Body of pancreas (tissue), 4 donors: Measurements from ENCODE around the gene HPSE2. TPM values are rescaled to one million over a fixed set of nuclear protein-coding genes. Genes with fewer than 3 reads are reported as not detected.
A peak's percentile ranks its signal among the peaks of the same experiment; 100 is the strongest.

Experiments
- ATAC-seq: fragments of 150-250 bp; one replicate; pipeline ENCODE4 v1.9.1; 2016
- DNase-seq, 4 donors: peaks; one replicate each; pipeline ENCODE4 v3.0.0-alpha.2; 2019
- H3K27ac ChIP-seq, 4 donors: fragments of 200-600 bp; sonication (generic); 1 replicate in 3 of 4; 2 replicates in 1 of 4; pipeline versions ENCODE4 v1.5.1 to v1.6.1; 2016 to 2019; ENCODE audit warnings: mild to moderate bottlenecking in 1 of 4, mixed read lengths in 1 of 4, moderate library complexity in 1 of 4
- H3K27me3 ChIP-seq, 2 donors: fragments of 200-600 bp; sonication (generic); one replicate each; pipeline ENCODE4 v1.6.0; 2016; ENCODE audit warnings: mild to moderate bottlenecking in 1 of 2
- H3K36me3 ChIP-seq, 2 donors: fragments of 200-600 bp; sonication (generic); replicated peaks in 1 of 2; 2 replicates each; pipeline ENCODE4 v1.5.1; 2016; ENCODE audit warnings: low read depth in 2 of 2; ENCODE audit not compliant: insufficient read depth in 1 of 2
- H3K4me1 ChIP-seq: fragments of 200-600 bp; sonication (generic); one replicate; pipeline ENCODE4 v1.6.0; 2016
- H3K4me3 ChIP-seq, 2 donors: fragments of 200-600 bp; sonication (generic); 1 replicate in 1 of 2; 2 replicates in 1 of 2; pipeline ENCODE4 v1.5.1; 2016 to 2019
- H3K9me3 ChIP-seq, 3 donors: fragments of 200-600 bp; sonication (generic); 1 replicate in 2 of 3; 2 replicates in 1 of 3; pipeline ENCODE4 v1.5.1; 2016
- CTCF ChIP-seq, 7 experiments: fragments of 450-650 bp in 4 of 7; fragments of 200-600 bp in 3 of 7; sonication (generic) in 3 of 7; IDR thresholded peaks; one replicate each; pipeline ENCODE4 v1.5.1; 2016 to 2019; ENCODE audit warnings: antibody characterized with exemption in 7 of 7
- POLR2A ChIP-seq, 3 donors: fragments of 450-650 bp; IDR thresholded peaks; one replicate each; pipeline ENCODE4 v1.6.1; 2016; ENCODE audit warnings: antibody characterized with exemption in 3 of 3, mild to moderate bottlenecking in 2 of 3
- WGBS, 2 donors: methylation state at CpG; one replicate each; pipeline ENCODE4 v1.1.5; 2017; 5-methylcytosine and 5-hydroxymethylcytosine counted together
- intact Hi-C: fragments of 100-400 bp; cut with DNase I; formaldehyde crosslinking; loops from one replicate; pipeline ENCODE4 v1.15.1; 2023
- total RNA-seq, 2 donors: library from RNA; depleted of rRNA; stranded (reverse); fragments of >200 nt; gene quantifications; one replicate each; pipeline ENCODE4 v1.1.0, GENCODE V29; 2016

Gene HPSE2
- total RNA-seq, 2 donors from 2014 or later: not detected

GRCh38 chr10:98445200-98445812, 790.3 kb downstream of the HPSE2 start:
- WGBS, 2 donors: 78 to 79% methylated on average over 10 of the region's 10 CpGs
- no peak for ATAC-seq

GRCh38 chr10:98444314-98445006, 791.2 kb downstream of the HPSE2 start:
- ATAC-seq (no peak), DNase-seq (no peak)
- no peak for TF ChIP-seq POLR2A (IDR thresholded peaks at IDR 0.05)
- no peak for TF ChIP-seq CTCF (IDR thresholded peaks at IDR 0.05)
- H3K9me3 ChIP-seq: no peaks in the 10 kb centered on the region
- no peak overlapping the region for H3K4me3 ChIP-seq
- intact Hi-C loops: no loop called here
- H3K4me1 ChIP-seq: peaks cover 14% of the 10 kb centered on the region
- no peaks in the 10 kb centered on the region for H3K27me3 ChIP-seq
- H3K27ac ChIP-seq: no peak overlapping the region
- peaks cover 0 to 15% of the 10 kb centered on the region in 2 donors for H3K36me3 ChIP-seq
- WGBS, 2 donors: 89 to 91% methylated on average over 9 of the region's 9 CpGs

More at GRCh38 chr10:98445200-98445812, 790.3 kb downstream of the HPSE2 start:
- Histone ChIP-seq H3K4me3 (no peak overlapping the region), H3K4me1 (peaks cover 18% of the 10 kb centered on the region), H3K27ac (peak overlapping the region in 2 of 4 donors; percentile 90 to 92), H3K9me3 (no peaks in the 10 kb centered on the region), H3K36me3 (peaks cover 0 to 15% of the 10 kb centered on the region in 2 donors), H3K27me3 (no peaks in the 10 kb centered on the region)
- TF ChIP-seq POLR2A (IDR thresholded peaks at IDR 0.05) (no peak), CTCF (IDR thresholded peaks at IDR 0.05) (no peak)
- intact Hi-C loops: no loop called here
- DNase-seq: no peak

DNA sequence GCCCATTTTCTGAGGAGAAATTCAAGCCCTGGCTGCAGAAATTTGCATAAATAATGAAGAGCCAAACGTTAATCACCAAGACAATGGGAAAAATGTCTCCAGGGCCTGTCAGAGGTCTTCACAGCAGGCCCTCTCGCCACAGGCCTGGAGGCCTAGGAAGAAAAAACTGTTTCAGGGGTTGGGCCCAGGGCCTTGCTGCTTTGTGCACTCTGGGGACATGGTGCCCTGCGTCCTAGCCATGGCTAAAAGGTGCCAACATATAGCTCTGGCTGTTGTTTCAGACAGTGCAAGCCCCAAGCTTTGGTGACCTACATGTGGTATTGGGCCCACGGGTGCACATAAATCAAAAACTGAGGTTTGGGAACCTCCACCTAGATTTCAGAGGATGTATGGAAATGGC, 796.9 kb downstream of the HPSE2 start:
- no peak for TF ChIP-seq CTCF (IDR thresholded peaks at IDR 0.05)
- no peak for TF ChIP-seq POLR2A (IDR thresholded peaks at IDR 0.05)
- ATAC-seq (no peak), DNase-seq (no peak)
- WGBS, 2 donors: 87 to 97% methylated on average over 3 to 4 of the region's 4 CpGs
- Histone ChIP-seq H3K9me3 (no peaks in the 10 kb centered on the region), H3K27me3 (no peaks in the 10 kb centered on the region), H3K36me3 (peaks cover 0 to 22% of the 10 kb centered on the region in 2 donors), H3K27ac (no peak overlapping the region), H3K4me3 (no peak overlapping the region), H3K4me1 (no peaks in the 10 kb centered on the region)
- intact Hi-C loops: no loop called here

GRCh38 chr10:98436704-98437103, 798.9 kb downstream of the HPSE2 start:
- DNase-seq (no peak), ATAC-seq (no peak)
- Histone ChIP-seq H3K4me3 (no peak overlapping the region), H3K36me3 (peaks cover 0 to 20% of the 10 kb centered on the region in 2 donors), H3K4me1 (no peaks in the 10 kb centered on the region), H3K27ac (no peak overlapping the region), H3K9me3 (no peaks in the 10 kb centered on the region), H3K27me3 (no peaks in the 10 kb centered on the region)
- 89 to 91% methylated on average over 4 of the region's 4 CpGs for WGBS, 2 donors
- intact Hi-C loops: no loop called here
- TF ChIP-seq POLR2A (IDR thresholded peaks at IDR 0.05) (no peak), CTCF (IDR thresholded peaks at IDR 0.05) (no peak)
